Progenitor cell of endocrine pancreas (in vitro differentiated cells): Measurements from ENCODE around the gene NME7. TPM values are rescaled to one million over a fixed set of nuclear protein-coding genes. Genes with fewer than 3 reads are reported as not detected.

Experiments
- DNase-seq: peaks from one replicate; pipeline ENCODE4 v3.0.0; 2021; ENCODE audit warnings: low spot score; ENCODE audit not compliant: unreplicated experiment
- H3K27ac Mint-ChIP-seq: 2 replicates; pipeline ENCODE4 v1.8.0; 2021; ENCODE audit warnings: mild to moderate bottlenecking, moderate library complexity, mixed read lengths
- H3K27me3 Mint-ChIP-seq: 2 replicates; pipeline ENCODE4 v1.8.0; 2021; ENCODE audit warnings: mixed read lengths
- H3K36me3 Mint-ChIP-seq: 2 replicates; pipeline ENCODE4 v1.8.0; 2022; ENCODE audit warnings: mixed read lengths; ENCODE audit not compliant: insufficient read depth
- H3K4me1 Mint-ChIP-seq: 2 replicates; pipeline ENCODE4 v1.8.0; 2021; ENCODE audit warnings: low read depth, mixed read lengths
- H3K4me3 Mint-ChIP-seq: 2 replicates; pipeline ENCODE4 v1.8.0; 2021; ENCODE audit warnings: low read depth, mild to moderate bottlenecking, moderate library complexity, mixed read lengths
- H3K9me3 Mint-ChIP-seq: 2 replicates; pipeline ENCODE4 v1.8.0; 2021; ENCODE audit warnings: low read depth, mixed read lengths
- CTCF ChIP-seq: fragments of 200-600 bp; sonication (generic); IDR thresholded peaks from one replicate; pipeline ENCODE4 v1.5.0; 2021; ENCODE audit warnings: antibody characterized with exemption, mild to moderate bottlenecking; ENCODE audit not compliant: unreplicated experiment
- total RNA-seq: library from RNA; stranded (reverse); gene quantifications from 2 replicates; pipeline ENCODE4 v1.2.1, GENCODE V29; 2021

The NME7 gene
- total RNA-seq, 1 donor from 2014 or later: 32.7 TPM

GRCh38 chr1:169300854-169301253, 66.7 kb downstream of the NME7 start:
- peaks cover 2% of the 10 kb centered on the region for H3K9me3 Mint-ChIP-seq
- no peak overlapping the region for H3K4me3 Mint-ChIP-seq
- H3K36me3 Mint-ChIP-seq: peaks cover 9% of the 10 kb centered on the region
- H3K27me3 Mint-ChIP-seq: no peaks in the 10 kb centered on the region
- TF ChIP-seq CTCF: no peak
- no peak overlapping the region for H3K27ac Mint-ChIP-seq
- H3K4me1 Mint-ChIP-seq: peaks cover 2% of the 10 kb centered on the region
- DNase-seq: no peak

- H3K27ac Mint-ChIP-seq: no peak overlapping the region
- peaks cover 8% of the 10 kb centered on the region for H3K36me3 Mint-ChIP-seq
- no peak for DNase-seq
- TF ChIP-seq CTCF: no peak
- H3K4me1 Mint-ChIP-seq: peaks cover 2% of the 10 kb centered on the region
- no peaks in the 10 kb centered on the region for H3K9me3 Mint-ChIP-seq
- no peak overlapping the region for H3K4me3 Mint-ChIP-seq
- H3K27me3 Mint-ChIP-seq: no peaks in the 10 kb centered on the region
These were observed 69.2 kb downstream of the NME7 start for GRCh38 chr1:169298441-169298840.

- Mint-ChIP-seq H3K4me1 (peaks cover 2% of the 10 kb centered on the region), H3K4me3 (no peak overlapping the region), H3K36me3 (peaks cover 7% of the 10 kb centered on the region), H3K27ac (no peak overlapping the region), H3K27me3 (no peaks in the 10 kb centered on the region), H3K9me3 (no peaks in the 10 kb centered on the region)
- DNase-seq: no peak
- no peak for TF ChIP-seq CTCF
These were observed 71.8 kb downstream of the NME7 start for GRCh38 chr1:169295846-169296245.

- DNase-seq: no peak
- TF ChIP-seq CTCF: no peak
- Mint-ChIP-seq H3K36me3 (peaks cover 10% of the 10 kb centered on the region), H3K27me3 (no peaks in the 10 kb centered on the region), H3K9me3 (no peaks in the 10 kb centered on the region), H3K4me3 (no peak overlapping the region), H3K4me1 (peaks cover 2% of the 10 kb centered on the region), H3K27ac (no peak overlapping the region)
These were observed 72.2 kb downstream of the NME7 start for GRCh38 chr1:169295425-169295824.

GRCh38 chr1:169289016-169289415, 78.6 kb downstream of the NME7 start:
- no peak overlapping the region for H3K4me3 Mint-ChIP-seq
- peaks cover 19% of the 10 kb centered on the region for H3K36me3 Mint-ChIP-seq
- no peak for TF ChIP-seq CTCF
- H3K4me1 Mint-ChIP-seq: no peaks in the 10 kb centered on the region
- no peak overlapping the region for H3K27ac Mint-ChIP-seq
- DNase-seq: no peak
- peaks cover 8% of the 10 kb centered on the region for H3K9me3 Mint-ChIP-seq
- H3K27me3 Mint-ChIP-seq: no peaks in the 10 kb centered on the region
